NCI-H82 (cell line): ENCODE data around the gene DDX21.
A peak's percentile ranks its signal among the peaks of the same experiment; 100 is the strongest.
"Not testable (repeated sequence)": the region's sequence is repeated elsewhere in the genome, so short reads cannot be mapped to it uniquely, and the experiment has no call there.

Experiments used
- DNase-seq: peaks from one replicate; lab custom pipeline; 2025; lab: John Stamatoyannopoulos, UW

DDX21 gene

GRCh38 chr10:68988530-68989316 lies 32.8 kb downstream of the DDX21 start, which contains the start of gene KIFBP:
KIFBP (plus strand) TSS chr10:68988803; CDS start chr10:68988833, 30 bp downstream.
- peak; percentile 97 for DNase-seq

GRCh38 chr10:68989317-68989990 lies 33.5 kb downstream of the DDX21 start:
- DNase-seq = peak; percentile 52

- DNase-seq = no peak
Measured at GRCh38 chr10:68992636-68993440, 36.9 kb downstream of the DDX21 start.

GRCh38 chr10:68997211-68997610 lies 41.2 kb downstream of the DDX21 start:
- DNase-seq = no peak

GRCh38 chr10:69004821-69005220 lies 48.9 kb downstream of the DDX21 start:
- peak; percentile 11 for DNase-seq

GRCh38 chr10:69005704-69006485 lies 49.9 kb downstream of the DDX21 start:
- DNase-seq = no peak

- no peak for DNase-seq
Measured at GRCh38 chr10:69007260-69007659, 51.3 kb downstream of the DDX21 start.

- DNase-seq = no peak
Measured at GRCh38 chr10:69009360-69009759, 53.4 kb downstream of the DDX21 start.

GRCh38 chr10:69010151-69010640 lies 54.2 kb downstream of the DDX21 start:
- DNase-seq = no peak

- not testable (repeated sequence) for DNase-seq
Measured at GRCh38 chr10:69012778-69013177, 56.8 kb downstream of the DDX21 start.

GRCh38 chr10:69014171-69014570 lies 58.2 kb downstream of the DDX21 start:
- DNase-seq = no peak

GRCh38 chr10:69018613-69019012 lies 62.6 kb downstream of the DDX21 start:
- no peak for DNase-seq

GRCh38 chr10:69022611-69023010 lies 66.6 kb downstream of the DDX21 start:
- no peak for DNase-seq

GRCh38 chr10:69025370-69025896 lies 69.5 kb downstream of the DDX21 start:
- DNase-seq = peak; percentile 72

- no peak for DNase-seq
Measured at GRCh38 chr10:69033256-69033655, 77.3 kb downstream of the DDX21 start.
